GM18873 (cell line): Measurements from ENCODE around the gene RAB27B.

Experiments
- ATAC-seq: cut with Tn5 transposase; IDR thresholded peaks from one replicate; pipeline ENCODE4 v1.9.1; 2021; ENCODE audit warnings: mild to moderate bottlenecking, moderate library complexity, moderate number of reproducible peaks; ENCODE audit not compliant: unreplicated experiment, low FRiP score

RAB27B gene

GRCh38 chr18:54905629-54906028 lies 77.4 kb downstream of the RAB27B start:
- no peak for ATAC-seq

- ATAC-seq, result no peak
These were observed 78.3 kb downstream of the RAB27B start for GRCh38 chr18:54906331-54907185.

DNA sequence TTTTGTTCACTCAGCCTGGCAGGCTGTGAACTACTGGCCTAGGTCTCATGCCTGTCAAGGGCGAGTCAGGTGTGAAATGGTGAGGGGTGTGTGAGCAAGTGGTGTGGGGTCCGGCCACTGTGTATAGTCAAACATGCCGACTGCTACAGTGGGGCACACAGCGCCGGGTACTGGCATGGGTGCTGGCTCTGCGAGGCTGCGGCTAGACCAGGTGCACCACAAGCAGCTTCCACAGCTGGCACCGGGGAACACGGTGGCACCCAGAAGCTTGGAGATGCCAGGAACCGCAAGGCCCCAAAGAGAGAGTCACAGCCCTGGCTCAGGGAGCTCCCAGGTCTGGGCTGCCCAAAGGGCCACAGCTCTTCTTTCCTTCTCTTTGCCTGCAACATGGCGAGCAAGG lies 81.3 kb downstream of the RAB27B start:
- no peak for ATAC-seq

DNA sequence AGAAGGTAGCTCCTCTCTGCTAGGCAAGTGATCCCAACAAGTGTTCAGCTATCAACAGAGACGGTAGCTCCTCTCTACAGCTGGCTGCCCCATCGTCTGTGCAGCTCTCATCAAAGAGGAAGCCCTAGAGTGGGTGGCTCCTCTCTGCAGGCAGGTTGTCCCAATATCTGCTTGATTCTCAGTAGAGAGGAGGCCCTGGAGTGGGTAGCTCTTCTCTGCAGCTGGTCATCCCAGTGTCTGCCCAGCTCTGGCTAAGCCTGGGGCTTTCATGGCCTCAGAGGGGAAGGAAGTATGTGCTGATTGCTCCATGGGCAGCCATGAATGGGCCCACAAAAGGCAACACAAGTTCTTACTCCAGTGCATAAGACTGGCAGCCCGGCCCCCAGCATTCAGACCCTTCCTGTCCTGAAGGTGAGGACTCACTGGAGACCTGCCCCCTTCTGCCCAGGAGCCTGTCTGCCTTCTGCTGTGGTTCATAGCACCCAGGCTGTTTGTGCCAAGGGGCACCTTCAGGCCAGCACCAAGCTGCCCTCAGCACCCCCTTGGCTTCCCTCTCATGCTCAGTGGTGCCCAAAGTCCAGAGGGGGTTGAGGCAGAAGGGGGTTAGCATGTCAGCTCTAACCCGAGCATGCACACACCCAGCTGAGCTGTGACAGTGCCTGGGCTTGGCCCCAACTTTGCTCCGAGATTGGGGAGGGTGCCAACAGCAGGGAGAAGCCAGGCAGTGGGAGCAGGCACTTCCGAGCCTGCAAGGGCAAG lies 82.1 kb downstream of the RAB27B start:
- no peak for ATAC-seq

DNA sequence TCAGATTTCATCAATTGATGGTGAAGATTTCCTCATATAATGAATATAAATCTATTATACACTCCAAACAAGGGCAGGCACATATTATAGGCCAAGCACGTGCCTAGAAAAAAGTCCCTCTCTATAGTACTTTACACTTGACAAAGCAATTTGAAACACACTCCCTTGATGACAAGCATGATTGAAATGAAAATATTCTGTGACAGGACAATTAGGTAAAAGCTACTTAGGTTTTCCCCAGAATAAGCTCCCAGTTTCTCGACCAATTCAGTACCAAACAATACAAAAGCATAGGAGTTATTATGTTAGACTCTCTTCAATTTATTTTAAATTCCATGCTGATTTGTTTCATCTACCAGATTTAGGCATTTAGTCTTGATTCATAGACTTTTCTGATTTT lies 83.3 kb downstream of the RAB27B start:
- ATAC-seq, result no peak

GRCh38 chr18:54914816-54915215 lies 86.5 kb downstream of the RAB27B start:
- no peak for ATAC-seq

- ATAC-seq, result no peak
These were observed 88.2 kb downstream of the RAB27B start for GRCh38 chr18:54916507-54916906.

GRCh38 chr18:54918060-54918459 lies 89.8 kb downstream of the RAB27B start:
- no peak for ATAC-seq

- no peak for ATAC-seq
These were observed 91.1 kb downstream of the RAB27B start for GRCh38 chr18:54919412-54919811.

DNA sequence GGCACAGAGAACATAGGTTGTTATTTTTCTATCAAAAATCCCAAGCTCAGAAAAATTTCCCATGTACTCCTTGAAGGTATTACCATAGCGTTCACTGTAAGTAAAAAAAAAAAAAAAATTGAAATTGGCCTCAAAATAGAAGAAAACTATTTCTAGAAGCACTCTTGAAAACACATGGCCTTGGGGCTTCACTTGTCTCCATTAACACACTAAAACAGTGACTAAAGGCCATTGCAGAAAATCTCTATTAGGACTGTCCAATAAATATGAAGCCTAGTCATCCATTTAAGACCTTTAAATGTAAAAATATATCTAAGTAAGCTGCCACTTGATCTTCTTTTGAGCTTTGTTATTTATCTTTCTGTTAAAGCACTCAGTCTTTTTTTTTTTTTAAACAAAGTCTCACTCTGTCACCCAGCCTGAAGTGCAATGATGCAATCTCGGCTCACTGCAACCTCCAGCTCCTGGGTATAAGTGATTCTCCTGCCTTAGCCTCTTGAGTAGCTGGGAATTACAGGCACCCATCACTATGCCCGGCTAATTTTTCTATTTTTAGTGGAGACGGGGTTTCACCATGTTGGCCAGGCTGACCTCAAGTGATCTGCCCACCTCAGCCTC lies 95.2 kb downstream of the RAB27B start:
- no peak for ATAC-seq

GRCh38 chr18:54924948-54925347 lies 96.7 kb downstream of the RAB27B start:
- no peak for ATAC-seq

DNA sequence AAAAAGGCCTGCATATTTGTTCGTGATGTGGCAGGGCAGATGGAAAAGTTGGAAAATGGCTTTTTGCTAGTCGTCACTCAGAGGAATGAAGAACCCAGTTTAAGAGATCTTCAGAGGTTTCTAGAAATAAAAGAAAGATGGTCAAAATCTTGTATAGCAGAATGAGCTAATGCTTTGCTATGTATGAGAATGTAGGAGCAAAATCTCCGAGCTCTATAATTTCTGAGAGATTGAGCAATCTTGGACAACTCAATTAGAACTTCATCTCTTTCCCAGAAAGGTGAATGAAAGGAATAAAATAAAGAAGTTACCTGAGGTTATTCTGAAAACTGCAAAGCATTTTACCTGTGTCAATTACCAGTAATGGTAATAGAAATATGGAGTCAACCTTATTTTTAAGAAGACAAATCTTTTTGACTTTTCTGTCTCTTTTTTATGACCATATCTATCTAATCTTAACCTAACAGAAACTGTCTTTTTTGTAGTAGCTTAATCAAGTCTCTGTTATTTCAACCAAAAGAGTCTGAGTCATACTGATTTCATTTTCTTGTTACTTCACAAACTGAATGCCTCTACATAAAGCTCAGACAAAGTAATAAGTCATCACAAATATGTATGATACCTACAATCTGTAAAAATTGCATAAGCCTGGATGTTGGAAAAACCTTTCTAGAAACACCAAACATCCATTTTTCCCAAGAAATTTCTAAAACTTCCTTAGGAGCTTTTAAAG lies 98.5 kb downstream of the RAB27B start:
- ATAC-seq, result no peak

- no peak for ATAC-seq
These were observed 100.0 kb downstream of the RAB27B start for GRCh38 chr18:54928236-54928635.

DNA sequence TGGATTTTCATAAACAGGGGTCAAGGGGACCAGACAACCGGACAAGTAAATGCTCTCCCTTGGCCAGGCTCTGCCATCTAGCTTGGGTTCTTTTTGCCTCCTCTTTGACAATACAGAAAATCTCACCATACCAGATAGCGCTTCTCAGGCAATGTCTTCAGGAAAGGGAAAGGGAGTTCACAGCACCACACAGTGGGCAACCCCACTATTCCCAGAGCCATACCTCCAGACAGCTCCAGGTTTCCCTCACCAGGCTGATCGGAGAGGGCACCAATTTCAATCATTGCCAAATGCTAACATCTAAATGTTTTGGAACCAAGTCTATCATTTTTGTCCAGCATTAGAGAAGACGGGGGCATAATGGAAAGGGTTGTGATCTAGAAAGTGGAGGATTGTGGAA lies 102.9 kb downstream of the RAB27B start:
- no peak for ATAC-seq

- ATAC-seq, result no peak
These were observed 104.2 kb downstream of the RAB27B start for GRCh38 chr18:54932472-54932871.

DNA sequence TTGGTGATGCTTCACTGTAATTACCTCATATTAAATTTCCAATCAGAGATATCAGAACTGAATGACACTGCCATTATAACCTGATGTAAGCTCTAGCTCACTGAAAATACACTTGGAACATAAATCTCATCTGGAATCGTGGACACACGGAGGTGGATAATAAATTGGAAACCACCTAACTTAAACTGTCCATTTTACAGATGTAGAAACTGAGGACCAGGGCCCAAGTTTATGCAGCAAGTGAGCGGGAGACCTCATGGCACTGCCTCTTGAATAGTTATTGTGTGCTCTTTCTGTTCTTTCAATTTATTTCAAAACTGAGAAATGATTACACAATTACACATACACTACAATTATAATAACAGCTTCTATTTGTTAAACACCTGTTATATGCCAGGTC lies 110.2 kb downstream of the RAB27B start:
- ATAC-seq, result no peak

DNA sequence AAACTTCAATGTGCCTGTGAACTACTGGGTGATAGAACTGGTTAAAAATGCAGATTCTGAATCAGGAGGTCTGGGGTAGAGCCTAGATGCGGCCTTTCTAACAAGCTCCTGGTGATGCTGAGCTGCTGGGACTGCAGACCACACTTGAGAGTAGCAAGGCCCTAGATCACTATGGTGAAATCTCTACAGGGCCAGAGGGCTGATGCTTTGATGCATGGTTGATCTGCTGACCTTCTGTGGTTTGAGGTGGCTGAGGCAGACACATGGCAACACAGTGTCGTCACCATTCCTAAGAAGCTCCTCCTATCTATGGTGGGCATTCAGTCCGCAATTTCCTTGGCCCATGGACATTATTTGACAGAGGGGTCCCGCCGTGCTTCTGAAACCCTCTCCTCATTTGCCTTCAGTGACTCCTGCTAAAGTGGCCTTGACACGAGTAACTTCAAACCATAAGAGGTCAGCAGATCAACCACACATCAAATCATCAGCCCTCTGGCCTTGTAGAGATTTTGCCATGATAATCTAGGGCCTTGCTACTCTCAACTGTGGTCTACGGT lies 111.2 kb downstream of the RAB27B start:
- no peak for ATAC-seq

- no peak for ATAC-seq
These were observed 113.9 kb downstream of the RAB27B start for GRCh38 chr18:54942144-54942543.

GRCh38 chr18:54942569-54942968 lies 114.3 kb downstream of the RAB27B start:
- no peak for ATAC-seq
